HEK293T (cell line): Measurements from ENCODE around the gene CDK5R2.

Experiments used
- ARNT ChIP-seq: fragments of 450-650 bp; IDR thresholded peaks from 2 replicates; pipeline ENCODE4 v1.6.1; 2017; ENCODE audit warnings: mild to moderate bottlenecking
- BHLHE40 ChIP-seq: fragments of 450-650 bp; IDR thresholded peaks from 2 replicates; pipeline ENCODE4 v1.6.1; 2016; ENCODE audit warnings: mild to moderate bottlenecking, moderate library complexity, borderline replicate concordance
- CTBP1 ChIP-seq: fragments of 450-650 bp; IDR thresholded peaks from 2 replicates; pipeline ENCODE4 v1.6.1; 2016; ENCODE audit warnings: borderline replicate concordance
- ELF4 ChIP-seq: fragments of 450-650 bp; IDR thresholded peaks from 2 replicates; pipeline ENCODE4 v1.6.1; 2017; ENCODE audit warnings: antibody characterized with exemption
- FOXA1 ChIP-seq: fragments of 450-650 bp; IDR thresholded peaks from 2 replicates; pipeline ENCODE4 v1.6.1; 2016; ENCODE audit warnings: mild to moderate bottlenecking
- FOXK2 ChIP-seq: fragments of 450-650 bp; IDR thresholded peaks from 2 replicates; pipeline ENCODE4 v1.6.1; 2016; ENCODE audit warnings: mild to moderate bottlenecking
- FOXM1 ChIP-seq: fragments of 450-650 bp; IDR thresholded peaks from 2 replicates; pipeline ENCODE4 v1.6.1; 2017; ENCODE audit warnings: mild to moderate bottlenecking, borderline replicate concordance
- NFRKB ChIP-seq: fragments of 450-650 bp; IDR thresholded peaks from 2 replicates; pipeline ENCODE4 v1.6.1; 2016; ENCODE audit warnings: mild to moderate bottlenecking, moderate library complexity
- PKNOX1 ChIP-seq: fragments of 450-650 bp; IDR thresholded peaks from 2 replicates; pipeline ENCODE4 v1.6.1; 2016
- SP1 ChIP-seq: fragments of 450-650 bp; IDR thresholded peaks from 2 replicates; pipeline ENCODE4 v1.6.1; 2017
- SUZ12 ChIP-seq: fragments of 450-650 bp; IDR thresholded peaks from 2 replicates; pipeline ENCODE4 v1.6.1; 2016; ENCODE audit warnings: mild to moderate bottlenecking
- TARDBP ChIP-seq: fragments of 450-650 bp; IDR thresholded peaks from 2 replicates; pipeline ENCODE4 v1.6.1; 2016

DNA sequence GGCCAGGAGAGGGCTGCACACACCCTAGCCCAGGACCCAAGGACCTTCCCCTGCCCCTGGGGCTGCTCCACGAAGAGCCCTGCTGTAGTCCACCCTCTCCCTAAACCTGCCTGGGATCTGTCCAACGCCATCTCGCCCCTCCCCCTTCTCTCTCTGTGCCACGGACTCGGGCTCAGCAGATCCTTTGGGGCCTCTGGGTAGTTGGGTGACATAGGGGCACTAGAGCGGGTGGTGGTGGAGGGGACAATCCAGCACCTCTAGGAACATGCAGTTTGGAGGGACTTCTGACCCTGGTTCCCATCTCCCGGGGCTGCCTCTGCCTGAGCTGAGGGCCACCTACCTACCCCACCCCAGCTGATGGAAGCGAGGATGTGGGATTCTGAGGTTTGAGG is 41.1 kb downstream of the CDK5R2 start:
- TF ChIP-seq ARNT (no peak), TARDBP (no peak), ELF4 (no peak), BHLHE40 (no peak), FOXK2 (no peak), FOXA1 (no peak), SP1 (no peak), NFRKB (no peak), PKNOX1 (no peak), FOXM1 (no peak), SUZ12 (no peak), CTBP1 (no peak)
